ENCODE data around the gene RGS7. TPM values are rescaled to one million over a fixed set of nuclear protein-coding genes. Genes with fewer than 3 reads are reported as not detected.
"Not testable (repeated sequence)": the region's sequence is repeated elsewhere in the genome, so short reads cannot be mapped to it uniquely, and the experiment has no call there.

The RGS7 gene
- total RNA-seq, 1 experiment from 2014 or later = 0.10 TPM

DNA sequence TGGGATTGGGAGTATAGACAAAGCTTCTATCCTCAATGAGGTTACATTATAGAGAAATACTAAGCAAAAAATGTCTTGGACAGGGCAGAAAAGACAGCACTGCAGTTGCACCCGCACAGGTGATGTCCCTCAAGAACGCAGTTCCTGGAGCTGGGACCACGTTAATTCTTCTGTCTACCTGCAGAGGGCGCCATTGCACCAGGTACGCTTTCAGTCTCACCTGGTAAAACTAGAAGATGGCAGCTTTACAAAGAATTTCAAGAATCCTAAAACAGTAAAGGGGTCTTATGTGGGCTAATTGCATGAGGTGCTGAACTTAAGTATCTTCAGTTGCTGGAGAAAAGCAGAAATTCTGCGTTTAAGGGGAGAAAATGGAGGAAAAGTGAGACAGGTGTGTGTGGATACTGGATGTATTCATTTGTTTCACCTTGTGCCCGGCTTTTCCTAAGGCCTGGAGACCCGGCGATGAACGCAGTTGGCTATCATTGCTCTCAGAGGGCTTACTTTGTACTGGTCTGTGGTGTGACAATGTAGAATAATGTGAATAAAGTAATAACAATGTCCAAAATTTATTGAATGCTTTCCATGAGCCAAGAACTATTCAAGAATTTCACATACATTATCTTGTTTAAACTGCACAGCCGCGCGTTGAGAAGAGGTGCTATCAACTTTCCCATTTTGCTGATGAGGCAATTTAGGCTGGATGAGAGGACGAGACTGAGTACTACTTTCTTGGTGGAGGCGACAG is 468.8 kb downstream of the RGS7 start:
- no peaks in the 10 kb centered on the region for H3K27me3 ChIP-seq (ENCODE audit: control insufficient read depth, insufficient read depth, low read length)
- no TSS peak for BruUV-seq (replicated peaks)
- DNase-seq (ENCODE audit: low read depth, low spot score) (peak; percentile 36), ATAC-seq (peak; percentile 56; the same call in 1 of the 2 replicates)
- intact Hi-C loops (cut with micrococcal nuclease; ENCODE audit: unreplicated experiment) = loop anchor here (2.0 to 5.0 kb wide), 2 partner anchors 59 to 599 kb away; no protein-coding TSS in a partner anchor
- TF ChIP-seq POLR2AphosphoS5 (IDR thresholded peaks at IDR 0.05; ENCODE audit: low read depth, low read length) (no peak), CTCF (IDR thresholded peaks at IDR 0.05) (peak; percentile 86)
- ChIA-PET CTCF (interaction anchor here (0.9 kb wide), 1 partner anchor 79 kb away, joined by 4 read pairs; no protein-coding TSS in a partner anchor), POLR2A (no interaction called here)
- no peak overlapping the region for H3K4me3 ChIP-seq (ENCODE audit: low read depth in 2 of 2, low read length in 2 of 2)
- H3K4me1 ChIP-seq (ENCODE audit: control insufficient read depth, insufficient read depth, low read length) = no peaks in the 10 kb centered on the region
- in situ Hi-C loops (cut with HindIII; ENCODE audit: low pct_unique_long_range_greater_than_20kb, low sequenced_read_pairs) = no loop called here
- no peak overlapping the region for H3K27ac ChIP-seq (ENCODE audit: low read length)
- no peaks in the 10 kb centered on the region for H3K36me3 ChIP-seq (ENCODE audit: control insufficient read depth, insufficient read depth, low read length)
- no peaks in the 10 kb centered on the region for H3K9me3 ChIP-seq (ENCODE audit: control insufficient read depth, insufficient read depth, low read depth, low read length)

DNA sequence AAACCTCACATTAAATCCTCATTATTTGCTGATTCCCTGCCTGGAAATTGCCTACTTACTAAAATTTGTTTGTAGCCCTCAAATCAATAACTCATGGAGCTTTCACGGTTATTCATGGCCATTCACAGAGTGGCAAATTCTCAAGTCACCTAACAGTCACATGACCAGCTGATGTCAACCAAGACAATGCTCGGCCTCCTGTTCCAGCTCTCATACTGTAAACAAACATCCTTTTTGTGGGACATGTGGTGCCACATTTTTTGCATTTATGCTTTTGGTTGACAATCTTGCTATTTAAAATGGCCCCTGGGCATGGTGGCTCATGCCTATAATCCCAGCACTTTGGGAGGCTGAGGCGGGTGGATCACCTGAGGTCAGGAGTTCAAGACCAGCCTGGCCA is 473.5 kb downstream of the RGS7 start:
- POLR2A ChIA-PET = no interaction called here
- in situ Hi-C loops (cut with HindIII; ENCODE audit: low pct_unique_long_range_greater_than_20kb, low sequenced_read_pairs) = no loop called here
- ATAC-seq = no peak

GRCh38 chr1:240882656-240883308 is 474.2 kb downstream of the RGS7 start:
- POLR2A ChIA-PET; ATAC-seq; H3K36me3 ChIP-seq (ENCODE audit: control insufficient read depth, insufficient read depth, low read length); CTCF ChIA-PET; H3K9me3 ChIP-seq (ENCODE audit: control insufficient read depth, insufficient read depth, low read depth, low read length); H3K4me1 ChIP-seq (ENCODE audit: control insufficient read depth, insufficient read depth, low read length); in situ Hi-C loops (cut with HindIII; ENCODE audit: low pct_unique_long_range_greater_than_20kb, low sequenced_read_pairs); H3K27ac ChIP-seq (ENCODE audit: low read length); H3K4me3 ChIP-seq (ENCODE audit: low read depth in 2 of 2, low read length in 2 of 2); H3K27me3 ChIP-seq (ENCODE audit: control insufficient read depth, insufficient read depth, low read length); DNase-seq (ENCODE audit: low read depth, low spot score); BruUV-seq (replicated peaks); intact Hi-C loops (cut with micrococcal nuclease; ENCODE audit: unreplicated experiment): not testable (repeated sequence)

More for the DNA sequence above, 473.5 kb downstream of the RGS7 start:
- H3K27ac ChIP-seq (ENCODE audit: low read length) = no peak overlapping the region
- CTCF ChIA-PET = no interaction called here
- no peaks in the 10 kb centered on the region for H3K27me3 ChIP-seq (ENCODE audit: control insufficient read depth, insufficient read depth, low read length)
- no peak for DNase-seq (ENCODE audit: low read depth, low spot score)
- H3K36me3 ChIP-seq (ENCODE audit: control insufficient read depth, insufficient read depth, low read length) = no peaks in the 10 kb centered on the region
- TF ChIP-seq TCF7L2 (IDR thresholded peaks at IDR 0.05; ENCODE audit: low read depth, low read length) = no peak
- BruUV-seq (replicated peaks) = no TSS peak
- H3K4me1 ChIP-seq (ENCODE audit: control insufficient read depth, insufficient read depth, low read length) = no peaks in the 10 kb centered on the region
- intact Hi-C loops (cut with micrococcal nuclease; ENCODE audit: unreplicated experiment) = no loop called here
- H3K9me3 ChIP-seq (ENCODE audit: control insufficient read depth, insufficient read depth, low read depth, low read length) = 0 out of 2 replicates have a peak, but pooled peaks cover 3% of the 10 kb centered on the region
- H3K4me3 ChIP-seq (ENCODE audit: low read depth in 2 of 2, low read length in 2 of 2) = no peak overlapping the region

- POLR2A ChIA-PET = no interaction called here
- no TSS peak for BruUV-seq (replicated peaks)
- CTCF ChIA-PET = no interaction called here
Measured at GRCh38 chr1:240878631-240879030, 478.4 kb downstream of the RGS7 start.

More at GRCh38 chr1:240878631-240879030, 478.4 kb downstream of the RGS7 start:
- no peaks in the 10 kb centered on the region for H3K4me1 ChIP-seq (ENCODE audit: control insufficient read depth, insufficient read depth, low read length)
- ATAC-seq = no peak
- no peaks in the 10 kb centered on the region for H3K36me3 ChIP-seq (ENCODE audit: control insufficient read depth, insufficient read depth, low read length)
- intact Hi-C loops (cut with micrococcal nuclease; ENCODE audit: unreplicated experiment) = loop anchor here (5.0 kb wide), 1 partner anchor 146 kb away; no protein-coding TSS in a partner anchor
- in situ Hi-C loops (cut with HindIII; ENCODE audit: low pct_unique_long_range_greater_than_20kb, low sequenced_read_pairs) = no loop called here
- H3K27me3 ChIP-seq (ENCODE audit: control insufficient read depth, insufficient read depth, low read length) = no peaks in the 10 kb centered on the region
- 0 out of 2 replicates have a peak, but pooled peaks cover 3% of the 10 kb centered on the region for H3K9me3 ChIP-seq (ENCODE audit: control insufficient read depth, insufficient read depth, low read depth, low read length)
- TF ChIP-seq TCF7L2 (IDR thresholded peaks at IDR 0.05; ENCODE audit: low read depth, low read length) (no peak), REST (IDR thresholded peaks at IDR 0.05; ENCODE audit: insufficient read depth in 1 of 2, low read depth in 2 of 2, low read length in 1 of 2) (no peak), CTCF (IDR thresholded peaks at IDR 0.05) (no peak), POLR2AphosphoS5 (IDR thresholded peaks at IDR 0.05; ENCODE audit: low read depth, low read length) (no peak), SIN3A (IDR thresholded peaks at IDR 0.05; ENCODE audit: borderline replicate concordance, insufficient read depth, low read depth, low read length) (no peak)
- no peak for DNase-seq (ENCODE audit: low read depth, low spot score)
- H3K27ac ChIP-seq (ENCODE audit: low read length) = no peak overlapping the region
- no peak overlapping the region for H3K4me3 ChIP-seq (ENCODE audit: low read depth in 2 of 2, low read length in 2 of 2)
